Measurements from ENCODE around the gene PNLDC1.
"Not testable (repeated sequence)": the region's sequence is repeated elsewhere in the genome, so short reads cannot be mapped to it uniquely, and the experiment has no call there.

Gene PNLDC1

DNA sequence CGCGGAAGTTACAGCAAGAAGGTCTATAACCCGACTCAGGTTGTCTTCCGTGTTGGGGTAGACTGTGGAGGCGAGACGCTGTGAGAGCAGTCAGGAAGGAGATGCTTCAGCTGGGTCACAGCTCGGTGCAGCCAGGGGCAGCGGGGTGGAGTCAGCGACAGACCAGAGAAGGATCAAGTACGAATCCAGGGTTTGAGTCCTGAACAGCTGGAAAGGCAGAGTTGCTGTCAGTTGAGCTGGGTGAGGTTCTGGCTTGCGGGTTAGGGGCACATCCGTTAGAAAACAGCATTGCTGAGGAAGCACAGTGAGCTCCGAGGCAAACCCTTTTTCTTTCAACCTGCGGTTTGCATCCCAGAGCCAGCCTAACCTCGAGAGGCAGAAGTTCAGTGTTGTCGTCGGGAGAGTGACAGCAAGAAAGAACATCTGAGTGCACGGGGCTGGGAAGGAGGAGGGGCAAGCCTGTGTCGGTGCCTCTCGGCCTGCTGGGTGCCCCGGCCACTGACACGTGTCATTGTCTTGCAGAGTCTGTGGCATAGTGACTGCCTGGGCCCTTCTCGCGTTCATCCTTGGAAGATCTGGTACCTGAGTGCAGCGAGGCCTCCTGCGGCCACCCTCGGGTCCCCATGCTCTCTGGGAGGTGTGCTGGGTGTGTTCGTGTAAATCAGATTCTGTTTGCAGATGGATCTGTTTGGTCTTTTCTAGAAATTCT lies 20.0 kb downstream of the PNLDC1 start:
- no peak for DNase-seq (ENCODE audit: low read depth, low spot score)

DNA sequence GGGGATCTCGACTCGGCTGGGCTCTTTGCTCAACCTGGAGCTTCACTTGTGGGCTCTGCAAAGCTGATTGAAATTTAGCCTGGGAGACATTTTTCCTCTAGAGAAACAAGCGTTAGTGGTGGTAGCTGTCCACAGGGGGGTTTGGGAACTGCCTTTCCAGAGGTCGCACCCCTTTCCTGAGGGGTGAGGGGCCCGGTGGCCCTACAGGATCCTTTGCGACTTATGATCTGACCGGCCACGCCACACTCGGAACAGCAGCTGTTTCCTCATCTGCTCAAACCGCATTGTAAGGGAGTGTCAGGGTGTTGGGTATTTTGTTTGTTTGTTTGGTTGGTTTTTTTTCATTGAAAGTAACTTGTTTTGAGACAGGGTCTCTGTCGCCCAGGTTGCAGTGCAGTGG lies 21.0 kb downstream of the PNLDC1 start:
- DNase-seq (ENCODE audit: low read depth, low spot score), result no peak

- no peak for DNase-seq (ENCODE audit: low read depth, low spot score)
These were observed 21.6 kb downstream of the PNLDC1 start for GRCh38 chr6:159821726-159822125.

- no peak for DNase-seq (ENCODE audit: low read depth, low spot score)
These were observed 23.9 kb downstream of the PNLDC1 start for GRCh38 chr6:159823953-159824352.

DNA sequence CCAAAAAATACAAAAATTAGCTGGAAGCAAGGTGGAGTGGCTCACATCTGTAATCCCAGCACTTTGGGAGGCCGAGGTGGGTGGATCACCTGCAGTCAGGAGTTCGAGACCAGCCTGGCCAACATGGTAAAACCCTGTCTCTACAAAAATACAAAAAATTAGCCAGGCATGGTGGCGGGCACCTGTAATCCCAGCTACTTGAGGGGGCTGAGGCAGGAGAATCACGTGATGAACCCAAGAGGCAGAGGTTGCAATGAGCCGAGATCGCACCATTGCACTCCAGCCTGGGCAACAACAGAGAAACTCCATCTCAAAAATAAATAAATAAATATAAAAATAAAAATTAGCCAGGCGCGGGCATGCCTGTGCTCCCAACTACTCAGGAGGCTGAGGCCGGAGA lies 24.6 kb downstream of the PNLDC1 start:
- not testable (repeated sequence) for DNase-seq (ENCODE audit: low read depth, low spot score)

GRCh38 chr6:159826004-159826403 lies 25.9 kb downstream of the PNLDC1 start:
- DNase-seq (ENCODE audit: low read depth, low spot score), result no peak

DNA sequence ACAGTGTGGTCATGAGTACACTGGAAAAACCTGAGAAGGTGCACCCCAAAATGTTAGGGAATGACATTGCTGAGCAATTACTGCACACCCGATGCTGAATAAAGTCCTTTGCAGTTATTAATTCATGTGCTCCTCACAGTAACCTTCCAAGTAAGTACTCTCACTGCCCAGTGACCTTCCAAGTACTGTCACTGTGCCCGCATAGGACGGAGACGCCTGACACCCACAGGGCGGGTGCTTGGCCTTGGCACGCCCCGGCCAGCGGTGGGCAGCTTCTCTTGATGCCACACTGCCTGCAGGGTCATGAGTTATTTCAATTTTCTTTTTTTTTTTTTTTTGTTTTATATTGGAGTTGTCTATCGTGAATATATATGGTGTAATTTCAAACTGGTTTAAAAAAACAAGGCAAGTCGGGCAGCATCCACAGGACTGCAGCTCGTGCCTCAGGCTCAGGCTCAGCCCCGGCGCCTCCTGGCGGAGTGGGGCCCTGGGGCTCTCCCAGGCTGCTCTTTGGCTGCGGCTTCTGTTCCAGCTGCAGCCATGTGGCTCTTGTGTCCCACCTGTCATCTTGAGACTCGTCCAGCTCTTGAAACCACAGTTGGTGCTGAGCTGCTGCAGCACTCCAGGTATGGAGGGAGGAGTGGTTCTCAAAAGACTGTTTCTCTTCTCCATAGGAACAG lies 27.0 kb downstream of the PNLDC1 start:
- no peak for DNase-seq (ENCODE audit: low read depth, low spot score)

GRCh38 chr6:159828074-159828473 lies 28.0 kb downstream of the PNLDC1 start:
- no peak for DNase-seq (ENCODE audit: low read depth, low spot score)

- DNase-seq (ENCODE audit: low read depth, low spot score), result no peak
These were observed 29.4 kb downstream of the PNLDC1 start for GRCh38 chr6:159829526-159829925.

DNA sequence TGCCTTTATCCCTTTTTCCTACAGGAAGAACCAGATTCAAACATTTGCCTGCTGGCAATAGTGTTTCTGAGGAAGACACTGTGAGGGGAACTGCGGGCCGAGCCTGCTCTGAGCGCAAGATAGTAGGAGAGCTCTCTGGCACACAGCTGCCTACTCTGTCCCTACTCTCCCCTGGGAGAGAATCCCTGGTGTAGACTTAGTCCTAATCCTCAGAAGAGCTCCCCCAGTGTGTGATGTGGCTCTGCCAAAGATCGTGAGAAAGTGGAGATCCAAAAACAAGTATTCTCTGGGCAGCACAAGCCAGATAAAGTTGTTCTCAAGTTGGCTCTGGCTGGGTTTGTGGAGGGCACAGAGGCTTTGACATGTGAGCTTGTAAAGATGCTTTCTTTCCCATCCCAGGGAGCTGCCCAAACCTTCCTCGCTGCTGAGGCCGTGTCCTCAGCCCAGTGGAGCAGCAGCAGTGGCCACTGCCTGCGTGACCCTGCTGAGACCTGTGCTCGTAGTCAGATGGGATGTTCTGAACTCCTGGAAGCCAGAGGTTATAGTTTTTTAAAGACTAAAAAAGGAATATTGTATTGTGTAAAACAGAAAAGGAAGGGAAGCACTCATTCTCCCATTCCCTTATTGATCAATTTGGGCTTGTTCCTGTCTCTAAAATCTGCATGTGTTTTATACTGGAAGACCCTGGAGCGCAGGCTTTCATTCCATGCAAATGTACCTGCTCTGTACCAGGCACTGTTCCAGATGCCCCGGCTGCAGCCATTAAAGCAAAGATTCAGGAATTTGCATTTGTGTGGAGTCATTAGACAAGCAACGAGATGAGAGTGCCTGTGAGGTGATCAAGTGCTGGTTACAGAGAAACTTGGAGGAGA lies 30.7 kb downstream of the PNLDC1 start:
- DNase-seq (ENCODE audit: low read depth, low spot score), result no peak

DNA sequence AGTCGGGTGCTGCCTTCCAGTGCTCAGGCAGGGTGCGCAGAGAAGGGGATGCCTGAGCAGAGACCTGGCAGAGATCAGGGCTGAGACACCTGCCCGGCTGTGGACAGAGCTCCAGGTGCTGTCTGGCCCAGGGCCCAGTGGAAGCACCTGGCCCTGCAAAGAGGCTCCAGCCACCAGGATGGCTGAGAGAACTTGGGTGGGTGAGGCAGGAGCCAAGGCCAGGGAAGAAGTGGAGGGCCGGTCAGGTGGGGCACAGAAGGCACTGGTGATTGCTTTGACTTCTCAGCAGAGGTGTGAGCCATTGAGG lies 31.2 kb downstream of the PNLDC1 start:
- no peak for DNase-seq (ENCODE audit: low read depth, low spot score)

- no peak for DNase-seq (ENCODE audit: low read depth, low spot score)
These were observed 32.9 kb downstream of the PNLDC1 start for GRCh38 chr6:159832946-159833345.

DNA sequence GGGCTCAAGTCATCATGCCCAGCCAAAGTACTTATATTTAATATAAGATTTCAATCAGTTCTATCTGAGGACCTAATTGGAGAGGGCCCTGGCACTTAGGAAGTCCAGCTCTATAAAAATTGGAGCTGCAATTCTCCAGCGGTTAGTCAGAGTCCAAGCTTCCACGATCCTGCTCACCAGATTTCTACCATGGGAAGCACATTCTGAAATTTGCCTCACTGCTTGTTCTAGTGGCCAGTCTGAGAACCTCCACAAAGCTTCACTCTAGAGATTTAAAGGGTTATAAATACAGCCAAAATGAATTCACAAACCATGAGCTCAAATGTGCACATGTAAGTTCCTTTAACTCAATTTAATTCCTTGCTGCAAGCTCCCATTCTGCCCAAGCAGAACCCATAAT lies 33.5 kb downstream of the PNLDC1 start:
- no peak for DNase-seq (ENCODE audit: low read depth, low spot score)

GRCh38 chr6:159833997-159834603 lies 34.0 kb downstream of the PNLDC1 start:
- DNase-seq (ENCODE audit: low read depth, low spot score), result no peak

- DNase-seq (ENCODE audit: low read depth, low spot score), result no peak
These were observed 36.8 kb downstream of the PNLDC1 start for GRCh38 chr6:159836718-159837490.

DNA sequence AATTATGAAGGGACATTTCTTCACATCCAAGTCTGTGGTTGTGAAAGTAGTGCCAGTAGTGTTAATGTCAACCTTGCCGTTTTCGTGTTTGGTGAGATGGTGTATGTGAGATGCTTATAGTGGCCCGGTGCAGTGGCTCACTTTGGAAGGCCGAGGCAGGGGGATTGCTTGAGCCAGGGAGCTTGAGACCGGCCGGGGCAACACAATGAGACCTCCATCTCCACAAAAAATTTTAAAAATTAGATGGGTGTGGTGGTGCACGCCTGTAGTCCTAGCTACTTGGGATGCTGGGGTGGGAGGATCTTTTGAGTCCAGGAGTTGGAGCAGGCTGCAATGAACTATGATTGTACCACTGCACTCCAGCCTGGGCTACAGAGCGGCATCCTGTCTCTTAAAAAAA lies 37.4 kb downstream of the PNLDC1 start:
- DNase-seq (ENCODE audit: low read depth, low spot score), result no peak

DNA sequence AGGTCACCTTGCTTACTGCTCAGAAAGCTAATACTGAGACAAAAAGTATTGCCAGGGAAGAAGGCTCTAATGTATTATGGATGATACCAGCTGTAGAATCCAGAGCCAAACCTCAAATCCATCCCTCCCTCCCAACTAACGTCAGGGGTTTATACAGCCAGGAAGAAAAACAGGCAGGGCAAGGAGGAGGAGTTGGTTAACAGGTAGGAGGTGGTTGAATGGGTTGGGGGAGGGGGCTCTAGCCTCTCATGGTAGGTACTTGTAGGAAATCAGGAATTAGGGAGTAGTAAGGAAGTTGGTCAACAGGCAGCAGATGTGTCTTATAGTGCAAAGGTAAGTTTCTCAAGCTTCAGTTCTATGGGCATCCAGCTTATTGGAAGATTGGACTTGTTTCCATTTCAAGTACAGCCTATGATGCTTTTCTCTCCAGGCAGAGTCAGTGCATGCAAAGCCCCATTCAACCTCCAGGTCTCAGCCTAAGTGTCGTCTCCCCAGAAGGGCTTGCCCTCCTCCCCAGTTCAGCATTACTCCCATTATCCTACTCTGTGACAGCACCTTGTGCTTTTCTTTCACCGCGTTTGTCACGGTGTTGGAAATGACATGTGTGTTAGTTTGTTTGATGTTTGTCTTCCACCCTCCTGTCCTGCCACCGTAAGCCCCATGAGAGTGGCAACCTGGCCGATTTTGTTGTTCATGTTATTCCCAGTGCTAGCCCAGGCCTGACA lies 38.1 kb downstream of the PNLDC1 start:
- no peak for DNase-seq (ENCODE audit: low read depth, low spot score)

GRCh38 chr6:159842035-159842434 lies 42.0 kb downstream of the PNLDC1 start:
- DNase-seq (ENCODE audit: low read depth, low spot score), result no peak

- no peak for DNase-seq (ENCODE audit: low read depth, low spot score)
These were observed 44.9 kb downstream of the PNLDC1 start for GRCh38 chr6:159844737-159845645.

DNA sequence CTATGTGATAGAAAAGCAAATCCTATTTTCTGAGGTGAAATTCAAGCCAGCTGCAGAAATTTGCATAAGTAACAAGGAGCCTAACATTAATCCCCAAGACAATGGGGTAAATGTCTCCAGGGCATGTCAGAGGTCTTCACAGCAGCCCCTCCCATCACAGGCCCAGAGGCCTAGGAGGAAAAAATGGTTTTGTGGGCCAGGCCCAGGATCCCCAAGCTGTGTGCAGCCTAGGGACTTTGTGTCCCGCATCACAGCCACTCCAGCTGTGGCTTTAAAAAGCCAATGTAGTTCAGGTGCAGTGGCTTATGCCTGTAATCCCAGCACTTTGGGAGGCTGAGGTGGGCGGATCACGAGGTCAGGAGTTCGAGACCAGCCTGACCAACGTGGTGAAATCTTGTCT lies 48.5 kb downstream of the PNLDC1 start:
- not testable (repeated sequence) for DNase-seq (ENCODE audit: low read depth, low spot score)

Measured in activated CD4-positive, CD25-positive, alpha-beta regulatory T cell treated with anti-CD3 and anti-CD28 coated beads, Interleukin-2, amount 50 U/mL, for 16 hours (primary cell).